Right kidney (tissue), 1 donor: ENCODE measurements around the gene AHCY.
"Not testable (repeated sequence)": the region's sequence is repeated elsewhere in the genome, so short reads cannot be mapped to it uniquely, and the experiment has no call there.

Experiments used
- DNase-seq: peaks from one replicate; pipeline ENCODE4 v3.0.0-alpha.2; 2016

Gene AHCY

DNA sequence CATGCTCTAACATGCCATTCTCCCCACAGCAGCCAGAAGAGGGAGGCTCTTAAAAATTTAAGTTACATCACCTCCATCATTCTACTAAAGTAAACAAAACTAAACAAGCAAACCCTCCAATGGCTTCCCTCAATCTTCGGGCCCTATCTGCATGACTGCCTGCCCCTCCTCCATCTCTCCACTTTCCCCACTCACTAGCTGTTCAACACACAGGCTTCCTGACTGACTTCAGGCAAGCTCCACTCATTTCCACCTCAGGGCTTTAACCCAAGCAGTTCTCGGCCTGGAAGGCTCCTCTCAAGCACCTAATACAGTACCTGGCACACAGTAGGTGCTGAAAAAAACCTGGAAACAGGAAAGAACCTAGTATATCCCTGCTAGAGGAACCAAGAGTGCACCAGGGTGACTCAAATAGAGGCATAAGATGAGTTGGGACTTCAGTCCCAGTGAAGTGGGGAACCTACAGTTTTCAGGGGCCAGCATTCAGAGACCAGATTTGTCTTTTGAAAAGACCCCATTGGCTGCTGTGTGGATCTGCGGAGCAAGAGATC lies 2.8 kb downstream of the AHCY start:
- DNase-seq, result no peak

DNA sequence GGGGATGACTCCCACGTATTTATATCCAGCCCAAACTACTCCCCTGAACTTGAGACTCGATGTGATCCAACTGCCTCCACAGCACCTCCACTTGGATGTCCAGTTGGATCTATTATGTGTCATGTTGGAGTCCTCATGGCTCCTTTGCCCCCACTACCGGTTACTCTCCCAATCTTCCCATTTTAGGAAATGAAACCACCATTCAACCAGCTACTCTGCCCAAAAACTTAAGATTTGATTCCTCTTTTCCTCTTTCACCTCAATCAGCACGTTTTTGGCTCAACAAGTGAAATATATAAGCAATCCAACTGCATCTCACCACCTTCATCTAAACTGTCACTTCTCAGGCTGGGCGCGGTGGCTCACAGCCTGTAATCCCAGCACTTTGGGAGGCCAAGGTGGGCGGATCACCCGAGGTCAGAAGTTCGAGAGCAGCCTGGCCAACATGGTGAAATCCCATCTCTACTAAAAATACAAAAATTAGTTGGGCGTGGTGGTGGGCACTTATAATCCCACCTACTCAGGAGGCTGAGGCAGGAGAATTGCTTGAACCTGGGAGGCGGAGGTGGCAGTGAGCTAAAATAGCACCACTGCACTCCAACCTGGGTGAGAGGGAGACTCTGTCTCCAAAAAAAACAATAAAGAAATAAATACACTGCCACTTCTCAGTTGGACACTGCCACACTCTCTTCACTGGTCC lies 3.4 kb downstream of the AHCY start:
- DNase-seq, result no peak

DNA sequence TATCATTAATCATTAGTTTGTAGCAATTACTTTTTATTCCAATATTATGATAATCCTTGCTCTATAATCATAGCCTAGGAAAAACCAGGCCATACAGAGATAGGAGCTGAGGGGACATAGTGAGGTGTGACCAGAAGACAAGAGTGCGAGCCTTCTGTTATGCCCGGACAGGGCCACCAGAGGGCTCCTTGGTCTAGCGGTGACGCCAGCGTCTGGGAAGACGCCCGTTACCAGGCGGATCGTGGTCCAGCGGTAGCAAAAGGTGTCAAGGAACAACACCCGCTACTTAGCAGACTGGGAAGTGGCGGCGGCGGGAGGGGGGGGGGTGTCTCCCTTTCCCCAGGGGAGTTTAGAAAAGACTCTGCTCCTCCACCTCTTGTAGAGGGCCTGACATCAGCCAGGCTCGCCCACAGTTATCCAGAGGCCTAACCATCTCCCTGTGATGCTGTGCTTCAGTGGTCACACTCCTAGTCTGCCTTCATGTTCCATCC lies 4.8 kb downstream of the AHCY start:
- not testable (repeated sequence) for DNase-seq

DNA sequence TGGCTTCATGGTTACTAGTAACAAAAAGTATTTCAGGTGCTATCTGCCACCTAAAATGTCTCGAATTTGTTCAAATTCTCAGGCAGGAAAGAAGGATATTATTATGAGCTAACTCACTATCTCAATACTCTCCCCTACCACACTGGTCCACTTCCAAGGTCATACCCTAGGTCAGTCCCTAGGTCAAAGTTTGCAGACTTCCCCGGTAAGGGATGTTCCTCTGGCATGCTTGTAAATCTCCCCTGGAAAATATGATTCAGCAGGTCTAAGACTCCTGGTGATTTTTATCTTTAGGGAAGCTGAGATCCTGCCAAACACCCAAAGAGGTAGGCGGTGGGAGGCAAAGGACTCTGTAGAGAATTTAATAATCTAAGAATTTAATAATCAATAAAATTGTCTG lies 6.7 kb downstream of the AHCY start:
- DNase-seq, result no peak

DNA sequence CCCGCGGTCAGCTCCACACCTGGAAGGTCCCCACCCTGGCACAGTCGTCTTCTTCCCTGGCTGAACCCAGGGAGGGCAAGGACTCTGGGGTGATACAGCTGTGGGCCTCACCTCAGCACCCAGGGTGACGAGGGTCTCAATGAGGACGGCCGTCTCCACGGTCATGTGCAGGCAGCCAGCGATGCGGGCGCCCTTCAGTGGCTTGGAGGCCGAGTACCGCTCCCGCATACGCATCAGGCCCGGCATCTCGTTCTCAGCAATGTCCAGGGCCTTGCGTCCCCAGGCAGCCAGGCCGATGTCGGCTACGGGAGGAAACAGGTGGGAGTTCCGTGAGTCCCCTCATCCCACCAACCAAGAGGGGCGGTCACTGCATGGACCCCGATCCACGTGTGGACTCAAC lies 7.9 kb downstream of the AHCY start:
- DNase-seq, result no peak

DNA sequence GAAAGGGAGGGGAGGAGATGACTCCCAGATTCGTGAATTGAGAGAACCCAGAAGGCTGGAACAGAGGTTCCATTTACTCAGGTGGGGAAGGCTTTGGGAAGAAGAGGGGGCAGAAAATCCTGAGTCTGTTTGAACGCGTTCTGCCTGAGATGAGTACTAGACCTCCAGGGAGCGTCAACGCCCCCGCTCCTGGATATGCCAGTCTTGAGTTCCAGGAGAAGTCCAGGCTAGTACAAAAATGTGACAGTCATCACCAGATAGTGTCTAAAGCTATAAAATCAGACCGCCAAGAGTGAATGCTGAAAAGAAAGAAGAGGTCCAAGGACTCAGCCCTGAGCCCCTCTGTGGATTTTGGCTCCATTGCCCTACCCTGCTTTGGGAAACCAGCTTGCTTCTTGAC lies 8.6 kb downstream of the AHCY start:
- no peak for DNase-seq

DNA sequence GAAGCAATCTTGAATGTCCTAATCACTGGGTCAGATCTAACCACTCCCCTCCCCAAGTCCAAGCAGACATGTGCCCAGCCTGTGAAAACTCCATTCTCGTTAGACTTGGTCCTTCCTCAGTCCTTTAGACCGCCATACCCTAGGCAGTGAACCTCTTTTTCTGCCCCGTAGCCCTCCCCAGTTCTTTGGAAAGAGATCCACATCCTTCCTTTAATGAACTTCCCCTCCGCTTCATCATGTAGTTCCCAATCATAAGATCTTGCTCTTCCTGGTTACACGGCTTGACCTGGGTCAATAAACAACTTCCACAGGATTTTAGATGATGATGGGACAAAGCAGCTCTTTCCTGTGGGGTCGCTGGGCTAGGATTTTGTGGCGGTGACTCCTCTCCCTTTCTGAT lies 9.6 kb downstream of the AHCY start:
- DNase-seq, result no peak

DNA sequence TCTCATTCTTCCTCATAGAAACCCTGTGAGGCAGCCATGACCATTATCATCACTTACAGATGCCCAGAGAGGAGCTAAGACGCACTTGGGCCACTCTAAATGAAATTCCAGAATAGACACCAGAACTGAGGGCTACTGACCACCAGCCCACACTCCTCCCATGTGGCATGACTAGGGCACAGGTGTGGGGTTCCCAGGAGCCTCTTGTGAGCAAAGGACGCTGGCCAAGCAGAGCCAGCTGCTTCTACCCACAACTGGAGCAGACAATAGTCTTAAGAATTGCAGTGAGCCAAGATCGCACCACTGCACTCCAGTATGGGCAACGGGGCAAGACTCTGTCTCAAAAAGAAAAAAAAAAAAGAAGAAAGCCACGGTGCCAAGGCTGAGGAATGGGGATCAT lies 10.0 kb downstream of the AHCY start:
- DNase-seq, result no peak

DNA sequence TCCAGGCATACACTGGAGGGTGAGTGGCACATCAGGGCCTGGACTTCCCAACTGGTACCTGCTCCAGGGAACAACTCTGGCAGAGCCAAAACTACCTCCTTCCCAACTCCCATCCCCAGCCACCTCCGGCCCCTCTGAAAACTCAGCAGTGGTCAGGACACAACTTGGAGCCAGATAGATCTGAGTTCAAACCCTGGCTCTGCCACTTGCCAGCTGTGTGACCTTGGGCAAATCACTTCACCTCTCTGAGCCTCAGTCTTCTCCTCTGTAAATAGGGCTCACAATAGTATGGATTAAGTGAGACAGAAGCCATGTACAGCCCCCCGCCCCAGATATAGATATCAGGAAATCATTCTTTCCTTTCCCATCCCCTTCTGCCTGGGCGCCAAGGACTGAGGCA lies 10.7 kb downstream of the AHCY start:
- no peak for DNase-seq

DNA sequence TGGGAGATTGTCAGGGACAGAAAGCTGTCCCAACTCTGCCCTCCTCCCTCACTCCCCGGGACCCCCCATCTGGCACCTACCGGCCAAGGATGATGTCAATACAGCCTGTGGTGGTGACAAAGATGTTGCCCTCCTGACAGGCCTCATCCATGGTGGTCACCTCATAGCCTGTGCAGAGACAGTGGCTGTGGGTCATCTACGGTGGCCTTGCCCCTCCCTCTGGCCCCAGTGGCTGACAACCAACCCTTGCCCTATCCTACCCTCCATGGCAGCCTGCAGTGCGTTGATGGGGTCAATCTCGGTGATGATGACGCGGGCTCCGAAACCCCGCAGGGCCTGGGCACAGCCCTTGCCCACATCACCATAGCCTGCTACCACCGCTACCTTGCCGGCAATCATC lies 12.7 kb downstream of the AHCY start:
- no peak for DNase-seq

DNA sequence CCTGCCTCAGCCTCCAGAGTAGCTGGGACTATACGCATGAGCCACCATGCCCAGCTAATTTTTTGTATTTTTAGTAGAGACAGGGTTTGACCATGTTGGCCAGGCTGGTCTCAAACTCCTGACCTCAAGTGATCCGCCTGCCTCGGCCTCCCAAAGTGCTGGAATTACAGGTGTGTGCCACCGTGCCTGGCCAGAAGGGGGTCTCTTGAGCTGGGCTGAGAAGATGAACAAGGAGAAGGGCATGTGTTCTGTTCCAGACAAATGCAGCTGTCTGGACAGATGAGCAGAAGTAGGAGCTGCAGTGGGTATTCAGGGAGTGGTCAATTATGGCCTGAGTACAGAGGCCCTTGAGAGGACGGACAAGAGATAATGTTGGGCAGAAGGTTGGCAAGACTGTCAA lies 15.7 kb downstream of the AHCY start:
- not testable (repeated sequence) for DNase-seq

DNA sequence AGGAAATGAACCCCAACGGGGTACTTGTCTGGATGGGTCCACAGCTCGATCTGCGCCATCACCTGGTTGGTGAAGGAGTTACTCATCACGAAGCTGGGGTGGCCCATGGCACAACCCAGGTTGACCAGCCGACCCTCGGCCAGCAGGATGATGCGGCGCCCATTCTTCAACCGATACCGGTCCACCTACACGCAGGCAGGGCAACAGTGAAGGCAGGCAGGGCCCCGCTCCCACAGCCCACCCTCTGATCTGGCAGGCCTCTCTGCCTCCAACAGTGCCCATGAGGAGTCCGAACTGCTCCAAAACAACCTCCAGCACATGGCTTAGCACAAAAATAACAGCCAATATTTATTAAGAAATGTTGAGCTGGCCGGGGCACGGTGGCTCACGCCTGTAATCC lies 17.7 kb downstream of the AHCY start:
- DNase-seq, result no peak

DNA sequence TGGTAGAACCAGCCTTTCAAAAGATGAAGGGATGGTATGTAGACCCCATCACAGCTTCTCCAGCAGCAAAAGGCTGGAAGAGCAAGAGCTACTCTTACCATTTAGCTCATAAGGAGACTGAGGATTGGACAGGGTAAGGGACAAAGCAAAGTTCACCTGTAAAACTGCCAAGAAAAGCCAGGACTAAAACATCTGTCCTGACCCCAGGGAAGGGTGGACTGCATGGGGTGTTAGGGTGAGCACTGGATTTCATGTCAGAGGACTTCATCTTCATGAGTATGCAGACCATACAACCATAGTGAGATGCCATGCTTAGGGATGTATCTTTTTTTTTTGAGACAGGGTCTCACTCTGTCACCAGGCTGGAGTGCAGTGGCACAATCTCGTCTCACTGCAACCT lies 19.3 kb downstream of the AHCY start:
- no peak for DNase-seq

DNA sequence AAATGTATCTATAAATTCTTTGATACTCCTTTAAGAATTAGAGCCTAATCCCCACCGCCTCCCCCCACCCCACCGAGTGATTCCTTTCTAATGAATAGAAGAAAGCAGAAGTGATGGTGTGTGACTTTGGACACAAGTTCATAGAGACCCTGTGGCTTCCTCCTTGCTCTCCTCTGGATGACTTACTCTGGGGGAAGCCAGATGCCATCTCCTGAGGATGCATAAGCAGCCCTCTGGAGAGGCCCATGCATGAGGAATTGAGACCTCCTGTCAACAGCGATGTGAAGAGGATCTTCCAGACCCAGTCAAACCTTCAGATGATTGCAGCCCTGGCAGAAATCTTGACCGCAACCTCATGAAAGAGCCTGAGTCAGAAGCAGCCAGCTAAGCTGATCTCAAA lies 21.1 kb downstream of the AHCY start:
- no peak for DNase-seq

DNA sequence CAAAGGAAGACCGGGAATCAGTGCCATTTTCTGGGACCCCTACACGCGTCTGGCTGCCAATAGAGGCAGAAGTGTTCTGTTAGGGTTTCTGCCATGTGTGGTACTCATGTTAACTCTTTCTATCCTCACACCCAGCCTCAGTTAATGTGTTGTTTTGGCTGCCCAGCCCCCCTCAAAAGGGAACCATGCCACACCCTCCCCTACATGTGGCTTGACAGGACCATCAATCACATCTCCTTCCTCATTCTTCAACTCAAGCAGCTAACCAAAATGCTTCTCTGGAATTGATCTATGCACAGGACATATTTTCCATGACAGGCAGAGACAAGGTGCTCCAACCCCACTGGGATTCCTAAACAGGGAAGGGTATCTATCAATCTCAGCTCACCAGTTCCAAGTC lies 22.0 kb downstream of the AHCY start:
- DNase-seq, result no peak

DNA sequence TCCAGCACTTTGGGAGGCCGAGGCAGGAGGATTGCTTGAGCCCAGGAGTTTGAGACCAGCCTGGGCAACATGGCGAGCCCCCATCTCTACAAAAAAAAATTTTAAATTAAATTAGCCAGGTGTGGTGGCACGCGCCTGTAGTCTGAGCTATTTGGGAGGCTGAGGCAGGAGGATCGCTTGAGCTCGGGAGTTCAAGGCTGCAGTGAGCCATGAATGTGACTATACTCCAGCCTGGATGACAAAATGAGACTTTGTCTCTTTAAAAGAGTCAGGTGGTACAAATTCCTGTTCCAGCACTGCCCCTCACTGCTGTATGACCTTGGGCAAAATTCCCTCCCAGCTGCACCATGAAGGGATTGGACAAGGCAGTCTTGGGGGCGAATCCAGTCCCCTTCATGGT lies 28.5 kb downstream of the AHCY start:
- DNase-seq, result no peak

DNA sequence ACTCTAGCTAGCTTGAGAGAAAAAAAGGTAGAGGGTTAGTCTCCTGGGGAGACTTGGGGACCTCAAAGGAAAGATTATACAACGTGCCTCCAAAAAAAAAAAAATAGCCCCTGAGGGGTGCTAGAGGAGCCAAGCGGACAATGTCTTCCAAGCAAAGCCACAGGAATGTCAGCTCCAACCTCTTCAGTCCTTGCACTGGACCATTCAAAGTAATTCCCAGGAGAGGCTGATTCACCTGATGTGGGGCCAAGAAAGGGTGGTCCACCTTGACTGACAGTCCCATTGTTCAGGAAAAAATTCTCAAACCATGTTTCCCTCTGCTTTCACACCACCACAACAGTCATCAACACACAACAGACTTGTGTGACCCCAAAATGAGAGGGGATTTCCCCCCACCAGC lies 31.2 kb downstream of the AHCY start:
- no peak for DNase-seq

DNA sequence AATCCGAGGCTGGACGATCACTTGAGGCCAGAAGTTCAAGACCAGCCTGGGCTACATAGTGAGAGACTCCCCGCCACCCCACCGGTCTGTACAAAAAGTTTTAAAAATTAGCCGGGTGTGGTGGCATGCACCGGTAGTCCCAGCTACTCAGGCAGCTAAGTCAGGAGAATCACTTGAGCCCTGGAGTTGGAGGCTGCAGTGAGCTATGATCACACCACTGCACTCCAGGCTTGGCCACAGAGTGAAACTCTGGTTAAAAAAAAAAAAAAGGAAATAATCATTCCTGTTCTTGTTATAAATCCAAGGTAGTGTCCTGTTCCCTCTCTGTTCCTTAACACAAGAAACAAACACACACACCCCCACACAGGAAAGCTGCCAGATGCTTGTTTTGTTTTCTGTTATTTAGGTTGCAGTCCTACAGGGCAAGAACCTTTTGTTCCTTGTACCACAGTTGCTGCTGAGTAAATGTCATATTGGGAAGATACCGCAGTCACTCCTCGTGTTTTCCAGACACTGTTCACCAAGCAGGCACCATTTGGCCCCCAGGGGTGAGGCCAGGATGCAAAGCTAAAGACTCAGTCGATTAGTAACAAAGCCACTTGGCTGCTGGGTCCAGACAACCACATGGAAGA lies 33.0 kb downstream of the AHCY start:
- DNase-seq, result no peak

DNA sequence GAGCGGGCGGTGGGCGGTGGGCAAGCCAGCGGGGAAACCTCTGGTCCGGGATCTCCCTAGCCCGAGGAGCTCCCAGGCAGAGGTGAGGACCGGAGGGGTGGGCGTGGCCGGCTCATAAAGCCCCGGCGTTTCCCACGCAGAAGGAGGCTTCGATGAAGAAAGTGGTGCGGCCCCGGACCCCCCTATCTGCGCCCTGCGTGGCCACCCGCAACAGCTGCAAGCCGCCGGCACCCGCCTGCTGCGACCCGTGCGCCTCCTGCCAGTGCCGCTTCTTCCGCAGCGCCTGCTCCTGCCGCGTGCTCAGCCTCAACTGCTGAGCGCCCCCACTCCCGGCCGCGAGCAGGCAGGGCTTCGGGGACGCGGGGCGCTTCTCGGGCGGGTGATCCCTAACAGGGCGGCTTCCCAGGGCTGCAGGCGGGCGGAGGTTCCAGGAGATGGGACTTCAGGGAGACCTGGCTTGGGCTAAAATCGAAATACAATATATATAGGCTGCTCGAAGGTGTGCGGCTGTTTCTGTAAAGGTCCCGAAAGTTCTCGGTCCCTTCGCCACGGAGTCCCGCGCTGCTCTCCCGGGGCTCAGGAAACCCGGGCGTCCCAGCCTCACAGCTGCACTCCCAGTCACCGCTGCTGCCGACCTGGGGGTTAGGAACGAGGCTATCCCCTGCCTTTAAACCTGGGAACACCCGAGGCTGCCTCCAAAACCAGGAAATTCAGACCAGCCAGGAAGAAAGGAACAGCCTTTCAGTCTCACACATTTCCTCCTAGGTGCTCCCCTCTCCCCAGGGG lies 34.1 kb downstream of the AHCY start:
- DNase-seq, result peak; percentile 73

DNA sequence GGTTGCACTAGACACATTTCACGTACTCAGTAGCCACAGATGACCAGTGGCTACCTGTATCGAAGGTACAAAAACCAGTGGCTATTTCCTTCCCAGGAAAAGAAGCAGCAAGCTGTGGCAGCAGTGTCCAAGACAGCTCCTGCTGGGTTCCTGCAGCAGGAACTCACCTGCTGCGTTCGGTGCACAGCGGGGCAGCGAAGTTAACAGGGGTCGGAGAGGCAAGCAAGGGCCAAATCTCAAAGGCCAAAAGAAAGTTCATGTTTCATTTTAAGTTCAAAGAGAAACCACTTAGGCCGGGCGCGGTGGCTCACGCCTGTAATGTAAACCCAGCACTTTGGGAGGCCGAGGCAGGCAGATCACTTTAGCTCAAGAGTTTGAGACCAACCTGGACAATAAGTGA lies 35.0 kb downstream of the AHCY start:
- no peak for DNase-seq

DNA sequence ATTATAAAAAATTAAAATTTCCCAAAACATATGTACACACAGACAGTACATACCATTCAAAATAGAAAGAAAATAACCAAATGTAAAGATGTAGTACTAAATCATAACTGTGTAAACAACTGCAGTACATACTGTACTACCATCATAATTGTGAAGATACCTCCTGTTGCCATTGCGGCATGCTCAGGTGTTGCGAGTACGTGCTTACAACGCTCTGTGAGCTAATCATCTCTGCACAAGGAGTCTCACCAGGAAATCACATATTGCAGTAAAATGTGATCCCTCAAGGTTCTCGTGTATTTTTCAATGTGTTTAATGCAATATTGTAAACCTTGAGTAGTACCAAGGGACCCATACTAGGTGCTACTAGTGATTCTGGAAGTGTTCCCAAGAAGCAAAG lies 39.0 kb downstream of the AHCY start:
- DNase-seq, result no peak

DNA sequence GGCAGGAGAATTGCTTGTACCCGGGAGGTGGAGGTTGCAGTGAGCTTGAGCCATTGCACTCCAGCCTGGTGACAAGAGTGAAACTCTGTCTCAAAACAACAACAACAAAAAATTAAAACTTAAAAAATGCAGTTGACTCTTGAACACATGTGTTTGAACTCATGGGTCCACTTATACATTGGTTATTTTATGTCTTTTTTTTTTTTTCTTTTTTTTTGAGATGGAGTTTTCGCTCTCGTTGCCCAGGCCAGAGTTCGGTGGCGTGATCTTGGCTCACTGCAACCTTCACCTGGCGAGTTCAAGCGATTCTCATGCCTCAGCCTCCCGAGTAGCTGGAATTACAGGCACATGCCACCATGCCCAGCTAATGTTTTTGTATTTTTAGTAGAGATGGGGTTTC lies 39.7 kb downstream of the AHCY start:
- not testable (repeated sequence) for DNase-seq
